Omental fat pad (tissue), 4 donors: ENCODE data around the gene FANCB. TPM values are rescaled to one million over a fixed set of nuclear protein-coding genes. Genes with fewer than 3 reads are reported as not detected.

ENCODE experiments used
- ATAC-seq: fragments of 150-250 bp; one replicate; pipeline ENCODE4 v1.9.1; 2016; ENCODE audit warnings: mild to moderate bottlenecking, moderate library complexity; ENCODE audit not compliant: low FRiP score
- DNase-seq: peaks from one replicate; pipeline ENCODE4 v3.0.0-alpha.2; 2019; ENCODE audit warnings: low spot score
- CTCF ChIP-seq, 3 donors: fragments of 450-650 bp; IDR thresholded peaks; one replicate each; pipeline ENCODE4 v1.5.1; 2016 to 2017; ENCODE audit warnings: antibody characterized with exemption in 3 of 3, mild to moderate bottlenecking in 3 of 3, moderate library complexity in 2 of 3
- total RNA-seq, 4 donors: library from RNA; depleted of rRNA; stranded (reverse); fragments of >200 nt; gene quantifications; one replicate each; pipeline ENCODE4 v1.1.0, GENCODE V29; 2016

The FANCB gene
- total RNA-seq, 4 donors from 2014 or later, result 0.72 to 1.3 (median 0.87) TPM

GRCh38 chrX:14884714-14885113 is 11.8 kb upstream of the FANCB start:
- no peak for TF ChIP-seq CTCF (IDR thresholded peaks at IDR 0.05)
- ATAC-seq (no peak), DNase-seq (no peak)

- TF ChIP-seq CTCF (IDR thresholded peaks at IDR 0.05), result no peak
- no peak for ATAC-seq
- DNase-seq, result no peak
Observed at GRCh38 chrX:14883826-14884225, 11.0 kb upstream of the FANCB start.

GRCh38 chrX:14875624-14876023 is 2.8 kb upstream of the FANCB start:
- no peak for TF ChIP-seq CTCF (IDR thresholded peaks at IDR 0.05)
- ATAC-seq, result no peak
- no peak for DNase-seq

GRCh38 chrX:14873676-14874049 is 794 bp upstream of the FANCB start:
- no peak for TF ChIP-seq CTCF (IDR thresholded peaks at IDR 0.05)
- DNase-seq (no peak), ATAC-seq (no peak)

GRCh38 chrX:14872355-14872754 is 514 bp downstream of the FANCB start:
- TF ChIP-seq CTCF (IDR thresholded peaks at IDR 0.05), result no peak
- ATAC-seq (no peak), DNase-seq (no peak)

- DNase-seq, result no peak
- TF ChIP-seq CTCF (IDR thresholded peaks at IDR 0.05), result no peak
- no peak for ATAC-seq
Observed at GRCh38 chrX:14871767-14872166, 1.1 kb downstream of the FANCB start.

- DNase-seq (no peak), ATAC-seq (no peak)
- TF ChIP-seq CTCF (IDR thresholded peaks at IDR 0.05), result no peak
Observed at GRCh38 chrX:14865201-14865600, 7.7 kb downstream of the FANCB start.
